Esophagus squamous epithelium (tissue), 4 donors: ENCODE data around the gene SEMA4D.

Source experiments
- POLR2A ChIP-seq, 4 donors: fragments of 450-650 bp; IDR thresholded peaks; one replicate each; pipeline ENCODE4 v1.6.1; 2017; ENCODE audit warnings: antibody characterized with exemption in 4 of 4, mild to moderate bottlenecking in 4 of 4, moderate library complexity in 3 of 4
- TF ChIP-seq, protein P1 (sequence below), 6 experiments: fragments of 450-650 bp in 4 of 6; fragments of 200-600 bp in 2 of 6; sonication (generic) in 2 of 6; IDR thresholded peaks; one replicate each; pipeline ENCODE4 v1.5.1; 2016 to 2019; ENCODE audit warnings: antibody characterized with exemption in 6 of 6, mild to moderate bottlenecking in 4 of 6, moderate library complexity in 4 of 6

- TF ChIP-seq, protein P1, sequence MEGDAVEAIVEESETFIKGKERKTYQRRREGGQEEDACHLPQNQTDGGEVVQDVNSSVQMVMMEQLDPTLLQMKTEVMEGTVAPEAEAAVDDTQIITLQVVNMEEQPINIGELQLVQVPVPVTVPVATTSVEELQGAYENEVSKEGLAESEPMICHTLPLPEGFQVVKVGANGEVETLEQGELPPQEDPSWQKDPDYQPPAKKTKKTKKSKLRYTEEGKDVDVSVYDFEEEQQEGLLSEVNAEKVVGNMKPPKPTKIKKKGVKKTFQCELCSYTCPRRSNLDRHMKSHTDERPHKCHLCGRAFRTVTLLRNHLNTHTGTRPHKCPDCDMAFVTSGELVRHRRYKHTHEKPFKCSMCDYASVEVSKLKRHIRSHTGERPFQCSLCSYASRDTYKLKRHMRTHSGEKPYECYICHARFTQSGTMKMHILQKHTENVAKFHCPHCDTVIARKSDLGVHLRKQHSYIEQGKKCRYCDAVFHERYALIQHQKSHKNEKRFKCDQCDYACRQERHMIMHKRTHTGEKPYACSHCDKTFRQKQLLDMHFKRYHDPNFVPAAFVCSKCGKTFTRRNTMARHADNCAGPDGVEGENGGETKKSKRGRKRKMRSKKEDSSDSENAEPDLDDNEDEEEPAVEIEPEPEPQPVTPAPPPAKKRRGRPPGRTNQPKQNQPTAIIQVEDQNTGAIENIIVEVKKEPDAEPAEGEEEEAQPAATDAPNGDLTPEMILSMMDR (IDR thresholded peaks at IDR 0.05) = no peak
- no peak for TF ChIP-seq POLR2A (IDR thresholded peaks at IDR 0.05)
These were observed 20.8 kb upstream of the SEMA4D start for GRCh38 chr9:89518466-89519365.
